H9 (cell line): ENCODE results near the gene NEK6. TPM values are rescaled to one million over a fixed set of nuclear protein-coding genes. Genes with fewer than 3 reads are reported as not detected.
A peak's percentile ranks its signal among the peaks of the same experiment; 100 is the strongest.

Experiments
- DNase-seq: peaks from one replicate; pipeline ENCODE4 v3.0.0-alpha.2; 2017
- H2AFZ ChIP-seq: one replicate; pipeline ENCODE4 v1.6.1; 2013; ENCODE audit warnings: mild to moderate bottlenecking, low read length, control low read depth, moderate library complexity
- H2AK5ac ChIP-seq: 2 replicates; pipeline ENCODE4 v1.6.1; 2013; ENCODE audit warnings: low read length, control low read depth, mixed read lengths; ENCODE audit not compliant: insufficient read length
- H2BK120ac ChIP-seq: one replicate; pipeline ENCODE4 v1.6.1; 2013; ENCODE audit warnings: low read depth, mild to moderate bottlenecking, low read length, control low read depth, inconsistent platforms; ENCODE audit not compliant: poor library complexity, severe bottlenecking
- H2BK12ac ChIP-seq: 2 replicates; pipeline ENCODE4 v1.6.1; 2013; ENCODE audit warnings: low read length, control low read depth, mixed read lengths, low read depth; ENCODE audit not compliant: insufficient read length
- H2BK15ac ChIP-seq: 2 replicates; pipeline ENCODE4 v1.6.1; 2013; ENCODE audit warnings: low read depth, low read length, control low read depth
- H2BK20ac ChIP-seq: one replicate; pipeline ENCODE4 v1.6.1; 2013; ENCODE audit warnings: low read depth, mild to moderate bottlenecking, low read length, control low read depth, inconsistent platforms; ENCODE audit not compliant: poor library complexity, severe bottlenecking
- H2BK5ac ChIP-seq: 2 replicates; pipeline ENCODE4 v1.6.1; 2013; ENCODE audit warnings: low read length, control low read depth, mixed read lengths; ENCODE audit not compliant: insufficient read length
- H3K14ac ChIP-seq: 2 replicates; pipeline ENCODE4 v1.6.1; 2013; ENCODE audit warnings: low read length, control low read depth; ENCODE audit not compliant: insufficient read depth
- H3K18ac ChIP-seq: 2 replicates; pipeline ENCODE4 v1.6.1; 2013; ENCODE audit warnings: low read depth, mild to moderate bottlenecking, mixed read lengths, low read length, control low read depth; ENCODE audit not compliant: insufficient read length
- H3K23ac ChIP-seq: 2 replicates; pipeline ENCODE4 v1.6.1; 2013; ENCODE audit warnings: low read length, control low read depth, mixed read lengths, low read depth; ENCODE audit not compliant: insufficient read length
- H3K23me2 ChIP-seq: 2 replicates; pipeline ENCODE4 v1.6.1; 2013; ENCODE audit warnings: low read depth, mild to moderate bottlenecking, mixed read lengths, low read length, control low read depth; ENCODE audit not compliant: insufficient read length, poor library complexity, severe bottlenecking
- H3K27ac ChIP-seq: 2 replicates; pipeline ENCODE4 v1.5.1; 2013; ENCODE audit warnings: low read length, control low read depth, mixed read lengths, low read depth; ENCODE audit not compliant: insufficient read length
- H3K27me3 ChIP-seq: 2 replicates; pipeline ENCODE4 v1.6.1; 2013; ENCODE audit warnings: low read length, control low read depth, inconsistent platforms; ENCODE audit not compliant: insufficient read depth
- H3K4ac ChIP-seq: 2 replicates; pipeline ENCODE4 v1.6.1; 2013; ENCODE audit warnings: low read depth, mild to moderate bottlenecking, control low read depth, inconsistent platforms, low read length, moderate library complexity
- H3K4me1 ChIP-seq: 2 replicates; pipeline ENCODE4 v1.6.1; 2013; ENCODE audit warnings: low read length, control low read depth, inconsistent platforms; ENCODE audit not compliant: insufficient read depth
- H3K4me2 ChIP-seq: 2 replicates; pipeline ENCODE4 v1.6.1; 2013; ENCODE audit warnings: low read length, control low read depth, mixed read lengths; ENCODE audit not compliant: insufficient read length, insufficient read depth
- H3K56ac ChIP-seq: 2 replicates; pipeline ENCODE4 v1.6.1; 2013; ENCODE audit warnings: low read depth, mild to moderate bottlenecking, mixed read lengths, low read length, control low read depth; ENCODE audit not compliant: insufficient read length
- H3K79me1 ChIP-seq: 2 replicates; pipeline ENCODE4 v1.6.1; 2013; ENCODE audit warnings: low read depth, mild to moderate bottlenecking, moderate library complexity, low read length, control low read depth, inconsistent platforms; ENCODE audit not compliant: insufficient read depth, poor library complexity, severe bottlenecking
- H3K79me2 ChIP-seq: 2 replicates; pipeline ENCODE4 v1.6.1; 2013; ENCODE audit warnings: low read length, control low read depth, inconsistent platforms; ENCODE audit not compliant: insufficient read depth
- H3K9ac ChIP-seq: 2 replicates; pipeline ENCODE4 v1.6.1; 2013; ENCODE audit warnings: low read length, control low read depth, mixed read lengths; ENCODE audit not compliant: insufficient read length; ENCODE audit errors: extremely low read depth
- H3K9me3 ChIP-seq: one replicate; pipeline ENCODE4 v1.6.1; 2013; ENCODE audit warnings: low read depth, low read length, inconsistent platforms; ENCODE audit not compliant: control insufficient read depth
- H3T11ph ChIP-seq: one replicate; pipeline ENCODE4 v1.6.1; 2013; ENCODE audit warnings: mild to moderate bottlenecking, low read length, control low read depth, inconsistent platforms
- H4K20me1 ChIP-seq: one replicate; pipeline ENCODE4 v1.6.1; 2013; ENCODE audit not compliant: control insufficient read depth, insufficient read length, insufficient read depth
- H4K5ac ChIP-seq: 2 replicates; pipeline ENCODE4 v1.6.1; 2013; ENCODE audit warnings: low read depth, mild to moderate bottlenecking, mixed read lengths, low read length, control low read depth; ENCODE audit not compliant: insufficient read length
- H4K8ac ChIP-seq: replicated peaks from 2 replicates; pipeline ENCODE4 v1.6.1; 2013; ENCODE audit warnings: low read length, control low read depth, mixed read lengths, low read depth; ENCODE audit not compliant: insufficient read length
- H4K91ac ChIP-seq: 2 replicates; pipeline ENCODE4 v1.6.1; 2013; ENCODE audit warnings: low read depth, mild to moderate bottlenecking, moderate library complexity, mixed read lengths, low read length, control low read depth; ENCODE audit not compliant: insufficient read length
- H3K27ac Mint-ChIP-seq, 3 experiments: 2 replicates in 2 of 3; 3 replicates in 1 of 3; pipeline ENCODE4 v1.8.0; 2020 to 2021; ENCODE audit warnings: mixed read lengths in 3 of 3, mild to moderate bottlenecking in 1 of 3, moderate library complexity in 1 of 3
- H3K27me3 Mint-ChIP-seq: 2 replicates; pipeline ENCODE4 v1.8.0; 2021; ENCODE audit warnings: low read depth, mild to moderate bottlenecking, moderate library complexity, mixed read lengths
- H3K36me3 Mint-ChIP-seq, 3 experiments: 2 replicates in 2 of 3; 3 replicates in 1 of 3; pipeline ENCODE4 v1.8.0; 2020 to 2021; ENCODE audit warnings: low read depth in 3 of 3, mixed read lengths in 3 of 3; ENCODE audit not compliant: insufficient read depth in 1 of 3
- H3K4me1 Mint-ChIP-seq, 2 experiments: 2 replicates each; pipeline ENCODE4 v1.8.0; 2020; ENCODE audit warnings: mixed read lengths in 2 of 2
- H3K4me3 Mint-ChIP-seq, 2 experiments: 2 replicates in 1 of 2; 3 replicates in 1 of 2; pipeline ENCODE4 v1.8.0; 2020 to 2021; ENCODE audit warnings: mild to moderate bottlenecking in 2 of 2, mixed read lengths in 2 of 2, moderate library complexity in 1 of 2
- H3K9me3 Mint-ChIP-seq, 2 experiments: 2 replicates in 1 of 2; 3 replicates in 1 of 2; pipeline ENCODE4 v1.8.0; 2020; ENCODE audit warnings: mild to moderate bottlenecking in 2 of 2, mixed read lengths in 2 of 2, moderate library complexity in 1 of 2
- CTCF ChIP-seq: fragments of 200-600 bp; sonication (generic); conservative IDR thresholded peaks from 3 replicates; pipeline ENCODE4 v1.8.0; 2021; ENCODE audit warnings: antibody characterized with exemption, mild to moderate bottlenecking
- WGBS: extraction: QIAGEN DNeasy Blood & Tissue Kit; methylation state at CpG from one replicate; pipeline ENCODE4 v1.1.7; 2013; ENCODE audit warnings: missing lambda C conversion rate, low lambda C conversion rate, mixed read lengths; ENCODE audit not compliant: insufficient read length; ENCODE audit errors: extremely low coverage; 5-methylcytosine and 5-hydroxymethylcytosine counted together
- total RNA-seq: library from RNA; stranded (reverse); gene quantifications from 2 replicates; pipeline ENCODE4 v1.2.1, GENCODE V29; 2021

Gene NEK6
- total RNA-seq, 1 experiment from 2014 or later: 14.3 TPM

GRCh38 chr9:124263213-124263612, 5.5 kb downstream of the NEK6 start:
- Histone ChIP-seq H3K4ac (no peak overlapping the region), H3K79me2 (peaks cover 2% of the 10 kb centered on the region; the same call in 1 of the 2 replicates), H3K23ac (no peak overlapping the region), H3K27me3 (no peaks in the 10 kb centered on the region), H2BK20ac (no peak overlapping the region), H4K20me1 (peaks cover 2% of the 10 kb centered on the region), H3K18ac (no peak overlapping the region), H2BK12ac (no peak overlapping the region), H3K27ac (no peak overlapping the region), H3K9me3 (no peaks in the 10 kb centered on the region), H2AFZ (no peak overlapping the region), H3K56ac (no peak overlapping the region), H4K8ac (no peak overlapping the region), H3K14ac (no peak overlapping the region), H4K91ac (no peak overlapping the region), H4K5ac (no peak overlapping the region), H3T11ph (no peak overlapping the region), H3K23me2 (peaks cover 13% of the 10 kb centered on the region), H2BK120ac (no peak overlapping the region), H3K79me1 (no peaks in the 10 kb centered on the region), H2BK5ac (no peak overlapping the region), H2AK5ac (no peak overlapping the region), H3K4me2 (no peak overlapping the region), H3K4me1 (peaks cover 11% of the 10 kb centered on the region), H2BK15ac (no peak overlapping the region), H3K9ac (no peak overlapping the region)
- Mint-ChIP-seq H3K4me1 (peaks cover 49 to 51% of the 10 kb centered on the region in 2 experiments), H3K9me3 (no peaks in the 10 kb centered on the region), H3K27ac (peak overlapping the region in 2 of 3 experiments; percentile 28 to 93; a peak in 1 of 7 replicates), H3K27me3 (peaks cover 2% of the 10 kb centered on the region), H3K36me3 (no peaks in the 10 kb centered on the region), H3K4me3 (no peak overlapping the region)
- WGBS: no CpG with 5 or more reads among the region's 11 CpGs
- no peak for TF ChIP-seq CTCF
- no peak for DNase-seq
